ENCODE results near the gene GPR89B. TPM values are rescaled to one million over a fixed set of nuclear protein-coding genes. Genes with fewer than 3 reads are reported as not detected.
A peak's percentile ranks its signal among the peaks of the same experiment; 100 is the strongest.
"Not testable (repeated sequence)": the region's sequence is repeated elsewhere in the genome, so short reads cannot be mapped to it uniquely, and the experiment has no call there.

The GPR89B gene
- 10 to 100 TPM; 15.3 to 26.8 (median 18.9) TPM for polyA plus RNA-seq (ENCODE audit: insufficient read length in 10 of 10)
- long read RNA-seq, donor 1, partial matches to known transcripts = 0 of 2 reads
- long read RNA-seq, donor 1, other reads (novel, unspliced or antisense) = 0 of 2 reads
- long read RNA-seq, donor 2, partial matches to known transcripts = 0 of 2 reads
- long read RNA-seq, donor 2, other reads (novel, unspliced or antisense) = 0 of 2 reads
- long read RNA-seq, donor 3 = 0 reads
- long read RNA-seq, donor 4, partial matches to known transcripts = 0 of 1 reads
- long read RNA-seq, donor 4, other reads (novel, unspliced or antisense) = 0 of 1 reads
- long read RNA-seq, donor 5, transcript GPR89B-201 (14 exons, 1,934 nt) = major isoform, 8 of 9 reads
- long read RNA-seq, donor 5, partial matches to known transcripts = 0 of 9 reads
- long read RNA-seq, donor 5, other reads (novel, unspliced or antisense) = 0 of 9 reads
- long read RNA-seq, donor 6, transcript GPR89B-201 (14 exons, 1,934 nt) = major isoform, 5 of 7 reads
- long read RNA-seq, donor 6, partial matches to known transcripts = 0 of 7 reads
- long read RNA-seq, donor 6, other reads (novel, unspliced or antisense) = 0 of 7 reads
- long read RNA-seq, donor 7, partial matches to known transcripts = 0 of 1 reads
- long read RNA-seq, donor 7, other reads (novel, unspliced or antisense) = 0 of 1 reads
- long read RNA-seq, donor 8, partial matches to known transcripts = 0 of 1 reads
- long read RNA-seq, donor 8, other reads (novel, unspliced or antisense) = 0 of 1 reads
- long read RNA-seq, donor 9 = 0 reads

- DNase-seq = peak; percentile 80 to 95 (median 83)
These were observed at the start of gene GPR89B for GRCh38 chr1:147928236-147929132. Gene GPR89B (plus strand): TSS chr1:147928420. CDS start chr1:147928537, 117 bp downstream.

GRCh38 chr1:147879911-147880310 lies 48.3 kb upstream of the GPR89B start:
- DNase-seq = no peak

- no peak for DNase-seq
These were observed 45.7 kb upstream of the GPR89B start for GRCh38 chr1:147882535-147882934.

GRCh38 chr1:147890177-147890790 lies 37.9 kb upstream of the GPR89B start:
- DNase-seq = peak; percentile 15 to 60 (median 42)

GRCh38 chr1:147891088-147891487 lies 37.1 kb upstream of the GPR89B start:
- DNase-seq = no peak

GRCh38 chr1:147892216-147892615 lies 36.0 kb upstream of the GPR89B start:
- DNase-seq = no peak

GRCh38 chr1:147892731-147893214 lies 35.4 kb upstream of the GPR89B start:
- DNase-seq = peak; percentile 38 to 73 (median 50)

GRCh38 chr1:147895123-147895522 lies 33.1 kb upstream of the GPR89B start:
- DNase-seq = no peak

- DNase-seq = peak in 1 of 3 donors; percentile 23
These were observed 31.0 kb upstream of the GPR89B start for GRCh38 chr1:147897029-147897752.

GRCh38 chr1:147897789-147898188 lies 30.4 kb upstream of the GPR89B start:
- no peak for DNase-seq

- no peak for DNase-seq
These were observed 25.9 kb upstream of the GPR89B start, which contains the start of gene GJA8 for GRCh38 chr1:147902253-147902845. Gene GJA8 (plus strand): TSS chr1:147902795. CDS start chr1:147907956, 5,161 bp downstream.

- no peak for DNase-seq
These were observed 23.5 kb upstream of the GPR89B start for GRCh38 chr1:147904726-147905125.

- DNase-seq = no peak
These were observed 20.3 kb upstream of the GPR89B start for GRCh38 chr1:147907786-147908509.

GRCh38 chr1:147912553-147912952 lies 15.7 kb upstream of the GPR89B start:
- no peak for DNase-seq

- DNase-seq = no peak
These were observed 14.8 kb upstream of the GPR89B start for GRCh38 chr1:147913362-147913942.

- DNase-seq = peak in 1 of 3 donors; percentile 10
These were observed 8.3 kb upstream of the GPR89B start for GRCh38 chr1:147919896-147920295.

- no peak for DNase-seq
These were observed 3.4 kb upstream of the GPR89B start for GRCh38 chr1:147924813-147925212.

- DNase-seq = peak in 1 of 3 donors; percentile 13
These were observed 1.0 kb upstream of the GPR89B start for GRCh38 chr1:147927215-147927614.

GRCh38 chr1:147927689-147928088 lies 531 bp upstream of the GPR89B start:
- not testable (repeated sequence) for DNase-seq
